Liver (tissue), 3 donors: Measurements from ENCODE around the gene KRT16.
"Not testable (repeated sequence)": the region's sequence is repeated elsewhere in the genome, so short reads cannot be mapped to it uniquely, and the experiment has no call there.

Source experiments
- ATF3 ChIP-seq: IDR thresholded peaks from 2 replicates; pipeline ENCODE4 v1.6.1; 2016; ENCODE audit warnings: antibody characterized with exemption
- CTCF ChIP-seq: fragments of 150-350 bp; IDR thresholded peaks from 2 replicates; pipeline ENCODE4 v1.5.1; 2017; ENCODE audit warnings: improper control_type of control experiment, low read depth, low read length; ENCODE audit not compliant: missing input control
- JUND ChIP-seq, 2 donors: IDR thresholded peaks; 2 replicates each; pipeline ENCODE4 v1.6.1; 2016; ENCODE audit warnings: antibody characterized with exemption in 2 of 2
- MAX ChIP-seq: IDR thresholded peaks from 2 replicates; pipeline ENCODE4 v1.6.1; 2016; ENCODE audit warnings: antibody characterized with exemption
- SP1 ChIP-seq: IDR thresholded peaks from 2 replicates; pipeline ENCODE4 v1.6.1; 2018; ENCODE audit warnings: antibody characterized with exemption, mild to moderate bottlenecking
- YY1 ChIP-seq: IDR thresholded peaks from 2 replicates; pipeline ENCODE4 v1.6.1; 2016; ENCODE audit warnings: antibody characterized with exemption, mild to moderate bottlenecking
- TF ChIP-seq, protein P1 (sequence below): IDR thresholded peaks from 2 replicates; pipeline ENCODE4 v1.6.1; 2016; ENCODE audit warnings: antibody characterized with exemption, mild to moderate bottlenecking
- donor health status: healthy.
- donor health status: healthy.

GRCh38 chr17:41640596-41640995 lies 28.0 kb upstream of the KRT16 start:
- TF ChIP-seq CTCF; ATF3; JUND (IDR thresholded peaks at IDR 0.05); YY1; MAX; SP1: not testable (repeated sequence)
- TF ChIP-seq, protein P1, sequence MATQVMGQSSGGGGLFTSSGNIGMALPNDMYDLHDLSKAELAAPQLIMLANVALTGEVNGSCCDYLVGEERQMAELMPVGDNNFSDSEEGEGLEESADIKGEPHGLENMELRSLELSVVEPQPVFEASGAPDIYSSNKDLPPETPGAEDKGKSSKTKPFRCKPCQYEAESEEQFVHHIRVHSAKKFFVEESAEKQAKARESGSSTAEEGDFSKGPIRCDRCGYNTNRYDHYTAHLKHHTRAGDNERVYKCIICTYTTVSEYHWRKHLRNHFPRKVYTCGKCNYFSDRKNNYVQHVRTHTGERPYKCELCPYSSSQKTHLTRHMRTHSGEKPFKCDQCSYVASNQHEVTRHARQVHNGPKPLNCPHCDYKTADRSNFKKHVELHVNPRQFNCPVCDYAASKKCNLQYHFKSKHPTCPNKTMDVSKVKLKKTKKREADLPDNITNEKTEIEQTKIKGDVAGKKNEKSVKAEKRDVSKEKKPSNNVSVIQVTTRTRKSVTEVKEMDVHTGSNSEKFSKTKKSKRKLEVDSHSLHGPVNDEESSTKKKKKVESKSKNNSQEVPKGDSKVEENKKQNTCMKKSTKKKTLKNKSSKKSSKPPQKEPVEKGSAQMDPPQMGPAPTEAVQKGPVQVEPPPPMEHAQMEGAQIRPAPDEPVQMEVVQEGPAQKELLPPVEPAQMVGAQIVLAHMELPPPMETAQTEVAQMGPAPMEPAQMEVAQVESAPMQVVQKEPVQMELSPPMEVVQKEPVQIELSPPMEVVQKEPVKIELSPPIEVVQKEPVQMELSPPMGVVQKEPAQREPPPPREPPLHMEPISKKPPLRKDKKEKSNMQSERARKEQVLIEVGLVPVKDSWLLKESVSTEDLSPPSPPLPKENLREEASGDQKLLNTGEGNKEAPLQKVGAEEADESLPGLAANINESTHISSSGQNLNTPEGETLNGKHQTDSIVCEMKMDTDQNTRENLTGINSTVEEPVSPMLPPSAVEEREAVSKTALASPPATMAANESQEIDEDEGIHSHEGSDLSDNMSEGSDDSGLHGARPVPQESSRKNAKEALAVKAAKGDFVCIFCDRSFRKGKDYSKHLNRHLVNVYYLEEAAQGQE, result not testable (repeated sequence)
